IPS DF 6.9 (cell line): ENCODE results near the gene SMIM1.

Experiments
- DNase-seq: peaks from one replicate; pipeline ENCODE4 v3.0.0-alpha.2; 2013; ENCODE audit warnings: low read depth, low spot score
- H3K27ac ChIP-seq: one replicate; pipeline ENCODE4 v1.5.1; 2013; ENCODE audit warnings: low read length, control low read depth
- H3K27me3 ChIP-seq: 2 replicates; pipeline ENCODE4 v1.6.1; 2013; ENCODE audit warnings: mild to moderate bottlenecking, low read length; ENCODE audit not compliant: control insufficient read depth, insufficient read depth
- H3K36me3 ChIP-seq: 2 replicates; pipeline ENCODE4 v1.6.1; 2013; ENCODE audit warnings: low read length; ENCODE audit not compliant: control insufficient read depth, insufficient read depth
- H3K4me1 ChIP-seq: 2 replicates; pipeline ENCODE4 v1.6.1; 2013; ENCODE audit warnings: low read length; ENCODE audit not compliant: control insufficient read depth, insufficient read depth
- H3K4me3 ChIP-seq: 2 replicates; pipeline ENCODE4 v1.5.1; 2013; ENCODE audit warnings: mild to moderate bottlenecking, low read length
- H3K9me3 ChIP-seq: 2 replicates; pipeline ENCODE4 v1.6.1; 2013; ENCODE audit warnings: low read length, inconsistent platforms; ENCODE audit not compliant: control insufficient read depth, insufficient read depth
- WGBS: extraction: QIAGEN DNeasy Blood & Tissue Kit; methylation state at CpG from one replicate; pipeline ENCODE4 v1.1.7; 2013; ENCODE audit warnings: mixed read lengths, missing lambda C conversion rate; ENCODE audit not compliant: insufficient read length, insufficient coverage; 5-methylcytosine and 5-hydroxymethylcytosine counted together

The SMIM1 gene

GRCh38 chr1:3777647-3778589 is 5.4 kb downstream of the SMIM1 start:
- no peak for DNase-seq
- WGBS = no CpG with 5 or more reads among the region's 20 CpGs
- Histone ChIP-seq H3K9me3 (no peaks in the 10 kb centered on the region), H3K4me1 (peaks cover 14% of the 10 kb centered on the region), H3K4me3 (no peak overlapping the region), H3K36me3 (peaks cover 26% of the 10 kb centered on the region), H3K27ac (no peak overlapping the region), H3K27me3 (no peaks in the 10 kb centered on the region)

GRCh38 chr1:3778590-3779264 is 6.2 kb downstream of the SMIM1 start:
- DNase-seq = no peak
- WGBS = no CpG with 5 or more reads among the region's 14 CpGs
- H3K27ac ChIP-seq = no peak overlapping the region

GRCh38 chr1:3779265-3779911 is 6.8 kb downstream of the SMIM1 start:
- no CpG with 5 or more reads among the region's 23 CpGs for WGBS
- H3K27ac ChIP-seq = no peak overlapping the region
- peaks cover 9% of the 10 kb centered on the region for H3K4me1 ChIP-seq
- H3K36me3 ChIP-seq = peaks cover 33% of the 10 kb centered on the region
- no peaks in the 10 kb centered on the region for H3K9me3 ChIP-seq
- no peak overlapping the region for H3K4me3 ChIP-seq
- no peak for DNase-seq
- H3K27me3 ChIP-seq = no peaks in the 10 kb centered on the region

More at GRCh38 chr1:3778590-3779264, 6.2 kb downstream of the SMIM1 start:
- Histone ChIP-seq H3K36me3 (peaks cover 27% of the 10 kb centered on the region), H3K27me3 (no peaks in the 10 kb centered on the region), H3K4me1 (peaks cover 9% of the 10 kb centered on the region), H3K9me3 (no peaks in the 10 kb centered on the region), H3K4me3 (no peak overlapping the region)

- peaks cover 9% of the 10 kb centered on the region for H3K4me1 ChIP-seq
- DNase-seq = no peak
- no peak overlapping the region for H3K27ac ChIP-seq
- no peak overlapping the region for H3K4me3 ChIP-seq
- H3K27me3 ChIP-seq = no peaks in the 10 kb centered on the region
- H3K36me3 ChIP-seq = peaks cover 37% of the 10 kb centered on the region
- H3K9me3 ChIP-seq = no peaks in the 10 kb centered on the region
- no CpG with 5 or more reads among the region's 20 CpGs for WGBS
These were observed 7.4 kb downstream of the SMIM1 start for GRCh38 chr1:3779912-3780416.

DNA sequence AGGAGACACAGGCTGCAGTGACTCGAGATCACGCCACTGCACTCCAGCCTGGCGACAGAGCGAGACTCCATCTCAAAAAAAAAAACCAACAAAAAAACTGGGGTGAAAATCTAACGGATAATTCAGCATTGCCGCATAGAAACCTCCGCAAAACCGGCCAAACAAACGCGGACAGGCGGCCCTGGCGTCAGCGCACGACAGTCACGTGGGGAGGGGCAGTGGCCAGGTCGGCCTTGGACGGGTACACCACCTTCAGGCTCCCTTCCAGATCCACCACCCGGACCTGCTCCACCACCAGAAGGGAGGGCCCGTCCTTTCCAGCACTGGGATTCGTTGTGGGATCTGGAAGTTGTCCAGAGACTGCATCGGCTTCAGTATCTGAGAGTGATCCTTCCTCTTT is 8.4 kb downstream of the SMIM1 start:
- no peak for DNase-seq
- H3K27me3 ChIP-seq = no peaks in the 10 kb centered on the region
- no peak overlapping the region for H3K4me3 ChIP-seq
- H3K36me3 ChIP-seq = peaks cover 39% of the 10 kb centered on the region
- H3K9me3 ChIP-seq = no peaks in the 10 kb centered on the region
- no CpG with 5 or more reads among the region's 21 CpGs for WGBS
- peaks cover 2% of the 10 kb centered on the region; the same call in 1 of the 2 replicates for H3K4me1 ChIP-seq
- H3K27ac ChIP-seq = no peak overlapping the region

- H3K36me3 ChIP-seq = peaks cover 47% of the 10 kb centered on the region
These were observed 11.3 kb downstream of the SMIM1 start for GRCh38 chr1:3783651-3784474.

DNA sequence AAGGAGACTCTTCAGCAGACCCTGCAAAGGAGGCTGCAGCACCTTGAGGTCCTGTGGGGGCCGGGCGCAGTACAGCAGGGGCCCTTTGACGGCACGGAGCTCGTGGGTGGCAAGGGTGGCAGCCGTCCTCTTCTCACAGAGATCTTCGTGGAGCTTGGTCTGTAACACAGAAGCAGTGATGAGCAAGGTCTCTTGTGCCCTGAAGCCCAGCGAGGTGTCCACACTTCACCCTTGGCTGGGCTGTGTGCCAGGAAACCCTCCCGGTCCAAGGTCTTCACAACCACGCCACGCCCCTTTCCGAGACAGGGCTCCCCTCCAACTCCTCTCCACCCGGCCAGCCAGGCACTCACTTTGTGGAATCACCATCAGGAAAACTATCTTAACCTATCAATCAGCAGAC is 12.5 kb downstream of the SMIM1 start:
- Histone ChIP-seq H3K4me1 (peaks cover 3% of the 10 kb centered on the region; the same call in 1 of the 2 replicates), H3K4me3 (no peak overlapping the region), H3K9me3 (no peaks in the 10 kb centered on the region), H3K27me3 (no peaks in the 10 kb centered on the region), H3K36me3 (peaks cover 42% of the 10 kb centered on the region), H3K27ac (no peak overlapping the region)
- WGBS = no CpG with 5 or more reads among the region's 13 CpGs
- DNase-seq = no peak

More at GRCh38 chr1:3783651-3784474, 11.3 kb downstream of the SMIM1 start:
- H3K4me1 ChIP-seq = no peaks in the 10 kb centered on the region
- no peak overlapping the region for H3K4me3 ChIP-seq
- DNase-seq = no peak
- no peak overlapping the region for H3K27ac ChIP-seq
- no peaks in the 10 kb centered on the region for H3K27me3 ChIP-seq
- no CpG with 5 or more reads among the region's 30 CpGs for WGBS
- H3K9me3 ChIP-seq = no peaks in the 10 kb centered on the region

GRCh38 chr1:3785456-3786157 is 13.1 kb downstream of the SMIM1 start:
- H3K9me3 ChIP-seq = no peaks in the 10 kb centered on the region
- WGBS = no CpG with 5 or more reads among the region's 14 CpGs
- H3K4me3 ChIP-seq = no peak overlapping the region
- H3K4me1 ChIP-seq = peaks cover 3% of the 10 kb centered on the region; the same call in 1 of the 2 replicates
- no peak overlapping the region for H3K27ac ChIP-seq
- DNase-seq = no peak
- H3K27me3 ChIP-seq = no peaks in the 10 kb centered on the region
- peaks cover 37% of the 10 kb centered on the region for H3K36me3 ChIP-seq
